Measurements from ENCODE around the gene PSME1. TPM values are rescaled to one million over a fixed set of nuclear protein-coding genes. Genes with fewer than 3 reads are reported as not detected.

The PSME1 gene
- total and polyA plus RNA-seq, 2 of the 13 experiments (the other 11 are each of a cell fraction or from before 2014, with no cell fraction given) = 159 to 608 TPM

GRCh38 chr14:24093901-24094840, 41.8 kb upstream of the PSME1 start, which contains the start of gene PCK2 (continued):
- TF ChIP-seq MTA3 (CRISPR knock-in tag; IDR thresholded peaks at IDR 0.05) = peak; percentile 77; the same call in 1 of the 2 replicates
- TF ChIP-seq, protein P1, sequence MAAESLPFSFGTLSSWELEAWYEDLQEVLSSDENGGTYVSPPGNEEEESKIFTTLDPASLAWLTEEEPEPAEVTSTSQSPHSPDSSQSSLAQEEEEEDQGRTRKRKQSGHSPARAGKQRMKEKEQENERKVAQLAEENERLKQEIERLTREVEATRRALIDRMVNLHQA (CRISPR knock-in tag; IDR thresholded peaks at IDR 0.05) = no peak
- peak; percentile 98; the same call in 1 of the 2 replicates for TF ChIP-seq HIC2 (CRISPR knock-in tag; IDR thresholded peaks at IDR 0.05; ENCODE audit: low read depth)
- peak; percentile 57 for TF ChIP-seq CREB1 (IDR thresholded peaks at IDR 0.05)
- no peak for TF ChIP-seq CREB1 (CRISPR knock-in tag; IDR thresholded peaks at IDR 0.05)
- no peak for TF ChIP-seq ATF1 (CRISPR knock-in tag; IDR thresholded peaks at IDR 0.05)
- TF ChIP-seq ZNF580 (CRISPR knock-in tag; IDR thresholded peaks at IDR 0.05; ENCODE audit: borderline replicate concordance, low read depth) = peak; percentile 98
- TF ChIP-seq HDAC6 (IDR thresholded peaks at IDR 0.05; ENCODE audit: low read depth, low read length) = 0 out of 2 replicates have a peak, but pooled peaks have one; percentile 23
- 0 out of 2 replicates have a peak, but pooled peaks have one; percentile 54 for TF ChIP-seq ZNF7 (CRISPR knock-in tag; IDR thresholded peaks at IDR 0.05)
- peak; percentile 97 for TF ChIP-seq KLF12 (CRISPR knock-in tag; IDR thresholded peaks at IDR 0.05; ENCODE audit: borderline replicate concordance)
- peak; percentile 93 for TF ChIP-seq PHF5A (CRISPR knock-in tag; IDR thresholded peaks at IDR 0.05; ENCODE audit: low read depth, unreplicated experiment)
- TF ChIP-seq, protein P2, sequence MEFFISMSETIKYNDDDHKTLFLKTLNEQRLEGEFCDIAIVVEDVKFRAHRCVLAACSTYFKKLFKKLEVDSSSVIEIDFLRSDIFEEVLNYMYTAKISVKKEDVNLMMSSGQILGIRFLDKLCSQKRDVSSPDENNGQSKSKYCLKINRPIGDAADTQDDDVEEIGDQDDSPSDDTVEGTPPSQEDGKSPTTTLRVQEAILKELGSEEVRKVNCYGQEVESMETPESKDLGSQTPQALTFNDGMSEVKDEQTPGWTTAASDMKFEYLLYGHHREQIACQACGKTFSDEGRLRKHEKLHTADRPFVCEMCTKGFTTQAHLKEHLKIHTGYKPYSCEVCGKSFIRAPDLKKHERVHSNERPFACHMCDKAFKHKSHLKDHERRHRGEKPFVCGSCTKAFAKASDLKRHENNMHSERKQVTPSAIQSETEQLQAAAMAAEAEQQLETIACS (CRISPR knock-in tag; IDR thresholded peaks at IDR 0.05) = peak; percentile 68
- peak; percentile 82 for TF ChIP-seq YY1 (IDR thresholded peaks at IDR 0.05; ENCODE audit: insufficient read depth, insufficient replicate concordance, low read depth, low read length)
- TF ChIP-seq, protein P3, sequence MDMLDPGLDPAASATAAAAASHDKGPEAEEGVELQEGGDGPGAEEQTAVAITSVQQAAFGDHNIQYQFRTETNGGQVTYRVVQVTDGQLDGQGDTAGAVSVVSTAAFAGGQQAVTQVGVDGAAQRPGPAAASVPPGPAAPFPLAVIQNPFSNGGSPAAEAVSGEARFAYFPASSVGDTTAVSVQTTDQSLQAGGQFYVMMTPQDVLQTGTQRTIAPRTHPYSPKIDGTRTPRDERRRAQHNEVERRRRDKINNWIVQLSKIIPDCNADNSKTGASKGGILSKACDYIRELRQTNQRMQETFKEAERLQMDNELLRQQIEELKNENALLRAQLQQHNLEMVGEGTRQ (IDR thresholded peaks at IDR 0.05; ENCODE audit: low read depth, low read length) = no peak
- TF ChIP-seq, protein P3 (CRISPR knock-in tag; IDR thresholded peaks at IDR 0.05; ENCODE audit: borderline replicate concordance) = no peak
- TF ChIP-seq ZNF564 (CRISPR knock-in tag; IDR thresholded peaks at IDR 0.05) = no peak
- TF ChIP-seq RAD51 (IDR thresholded peaks at IDR 0.05; ENCODE audit: borderline replicate concordance) = no peak
- no peak for TF ChIP-seq ZNF570 (CRISPR knock-in tag; IDR thresholded peaks at IDR 0.05; ENCODE audit: borderline replicate concordance)
- TF ChIP-seq SP4 (CRISPR knock-in tag; IDR thresholded peaks at IDR 0.05) = no peak
- TF ChIP-seq GRHL1 (CRISPR knock-in tag; conservative IDR thresholded peaks at IDR 0.05) = no peak
- peak; percentile 97 for TF ChIP-seq MAF1 (CRISPR knock-in tag; IDR thresholded peaks at IDR 0.05; ENCODE audit: borderline replicate concordance)
- TF ChIP-seq POLR2A (IDR thresholded peaks at IDR 0.05; ENCODE audit: insufficient read depth in 1 of 2, low read depth in 2 of 2, low read length in 2 of 2) = peak in 1 of 2 experiments; percentile 98; a peak in 2 of 4 replicates

Data from HepG2 (cell line).